Measurements from ENCODE around the gene SLC17A7.
"Not testable (repeated sequence)": the region's sequence is repeated elsewhere in the genome, so short reads cannot be mapped to it uniquely, and the experiment has no call there.

The SLC17A7 gene

GRCh38 chr19:49469828-49470614 is 28.7 kb upstream of the SLC17A7 start:
- DNase-seq (ENCODE audit: low read depth), result no peak

DNA sequence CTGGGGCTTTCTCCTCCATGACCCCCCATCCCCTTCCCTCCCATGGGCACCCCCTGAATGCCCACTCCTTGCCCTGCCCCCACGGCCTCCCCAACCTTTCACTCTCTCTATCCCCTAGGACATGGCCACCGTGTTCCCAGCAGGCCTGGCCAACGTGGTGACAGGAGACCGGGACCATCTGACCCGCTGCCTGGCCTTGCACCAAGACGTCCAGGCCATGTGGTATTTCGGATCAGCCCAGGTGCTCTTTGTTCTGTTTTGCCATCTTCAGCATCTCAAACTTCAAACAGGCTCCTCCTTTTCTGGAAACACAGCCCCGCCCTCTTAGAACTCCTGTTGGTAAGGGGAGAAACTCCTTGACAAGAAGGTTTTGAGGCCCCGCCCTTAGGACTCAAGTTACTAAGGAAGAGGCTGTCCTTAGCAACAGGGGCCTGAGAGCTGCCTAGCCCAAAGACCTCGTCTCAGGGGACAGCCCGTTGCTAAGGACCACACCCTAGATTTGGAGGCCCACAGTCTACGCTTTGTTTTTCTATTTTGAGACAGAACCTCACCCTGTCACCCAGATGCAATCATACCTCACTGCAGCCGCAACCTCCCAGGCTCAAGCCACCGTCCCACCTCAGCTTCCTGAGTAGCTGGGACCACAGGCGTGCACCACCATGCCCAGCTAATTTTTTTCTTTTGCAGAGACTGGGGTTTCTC is 27.6 kb upstream of the SLC17A7 start:
- peak; percentile 85 for DNase-seq (ENCODE audit: low read depth)

GRCh38 chr19:49468199-49468598 is 26.9 kb upstream of the SLC17A7 start:
- DNase-seq (ENCODE audit: low read depth), result no peak

GRCh38 chr19:49465371-49465770 is 24.0 kb upstream of the SLC17A7 start:
- DNase-seq (ENCODE audit: low read depth), result no peak

- no peak for DNase-seq (ENCODE audit: low read depth)
Measured at GRCh38 chr19:49463960-49464740, 22.8 kb upstream of the SLC17A7 start.

- DNase-seq (ENCODE audit: low read depth), result no peak
Measured at GRCh38 chr19:49462492-49462891, 21.2 kb upstream of the SLC17A7 start.

DNA sequence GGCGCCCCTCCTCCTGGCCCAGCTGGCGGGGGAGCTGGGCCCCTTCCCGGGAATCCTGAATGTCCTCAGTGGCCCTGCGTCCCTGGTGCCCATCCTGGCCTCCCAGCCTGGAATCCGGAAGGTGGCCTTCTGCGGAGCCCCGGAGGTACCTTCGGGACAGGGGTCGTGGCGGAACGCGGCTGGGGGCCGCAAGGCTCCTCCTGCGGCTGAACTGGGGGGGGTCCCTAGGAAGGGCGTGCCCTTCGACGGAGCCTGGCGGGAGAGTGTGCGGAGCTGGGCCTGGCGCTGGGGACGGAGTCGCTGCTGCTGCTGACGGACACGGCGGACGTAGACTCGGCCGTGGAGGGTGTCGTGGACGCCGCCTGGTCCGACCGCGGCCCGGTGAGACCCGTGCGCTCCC is 20.3 kb upstream of the SLC17A7 start:
- no peak for DNase-seq (ENCODE audit: low read depth)

DNA sequence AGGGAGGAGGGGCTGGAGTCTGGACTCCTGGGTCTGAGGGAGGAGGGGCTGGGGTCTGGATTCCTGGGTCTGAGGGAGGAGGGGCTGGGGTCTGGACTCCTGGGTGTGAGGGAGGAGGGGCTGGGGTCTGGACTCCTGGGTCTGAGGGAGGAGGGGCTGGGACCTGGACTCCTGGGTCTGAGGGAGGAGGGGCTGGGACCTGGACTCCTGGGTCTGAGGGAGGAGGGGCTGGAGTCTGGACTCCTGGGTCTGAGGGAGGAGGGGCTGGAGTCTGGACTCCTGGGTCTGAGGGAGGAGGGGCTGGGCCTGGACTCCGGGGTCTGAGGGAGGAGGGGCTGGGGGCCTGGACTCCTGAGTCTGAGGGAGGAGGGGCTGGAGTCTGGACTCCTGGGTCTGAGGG is 19.8 kb upstream of the SLC17A7 start:
- not testable (repeated sequence) for DNase-seq (ENCODE audit: low read depth)

DNA sequence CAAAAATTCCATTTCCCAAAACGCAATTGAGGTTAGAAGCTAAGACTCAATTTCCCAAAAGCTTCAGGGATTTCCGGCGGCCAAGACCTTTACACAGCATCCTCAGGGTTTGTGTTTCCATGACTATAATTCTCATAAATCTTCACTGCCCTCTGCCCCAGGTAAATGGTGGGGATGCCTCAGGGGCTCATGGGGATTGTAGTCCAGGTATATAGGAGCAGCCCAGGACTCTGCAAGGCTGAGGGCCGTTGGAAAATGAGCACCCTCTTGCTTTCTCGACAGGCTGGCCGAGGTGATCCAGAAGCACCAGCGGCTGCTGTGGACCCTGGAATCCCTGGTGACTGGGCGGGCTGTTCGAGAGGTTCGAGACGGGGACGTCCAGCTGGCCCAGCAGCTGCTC is 18.1 kb upstream of the SLC17A7 start:
- no peak for DNase-seq (ENCODE audit: low read depth)

- no peak for DNase-seq (ENCODE audit: low read depth)
Measured at GRCh38 chr19:49458567-49458903, 17.2 kb upstream of the SLC17A7 start.

DNA sequence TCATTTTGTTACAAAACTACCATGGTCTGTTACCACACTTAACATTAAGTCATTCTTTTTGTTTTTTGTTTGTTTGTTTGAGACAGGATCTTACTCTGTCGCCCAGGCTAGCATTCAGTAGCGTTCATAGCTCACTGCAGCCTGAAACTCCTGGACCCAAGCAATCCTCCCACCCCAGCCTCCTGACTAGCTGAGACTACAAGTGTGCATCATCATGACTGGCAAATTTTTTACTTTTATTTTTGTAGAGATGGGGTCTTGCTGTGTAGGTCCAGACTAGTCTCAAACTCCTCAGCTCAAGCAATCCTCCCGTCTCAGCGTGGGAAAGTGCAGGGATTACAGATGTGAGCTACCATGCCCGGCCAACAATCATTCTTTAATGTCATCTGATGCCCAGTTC is 15.0 kb upstream of the SLC17A7 start:
- DNase-seq (ENCODE audit: low read depth), result no peak

GRCh38 chr19:49455773-49456172 is 14.4 kb upstream of the SLC17A7 start:
- no peak for DNase-seq (ENCODE audit: low read depth)

DNA sequence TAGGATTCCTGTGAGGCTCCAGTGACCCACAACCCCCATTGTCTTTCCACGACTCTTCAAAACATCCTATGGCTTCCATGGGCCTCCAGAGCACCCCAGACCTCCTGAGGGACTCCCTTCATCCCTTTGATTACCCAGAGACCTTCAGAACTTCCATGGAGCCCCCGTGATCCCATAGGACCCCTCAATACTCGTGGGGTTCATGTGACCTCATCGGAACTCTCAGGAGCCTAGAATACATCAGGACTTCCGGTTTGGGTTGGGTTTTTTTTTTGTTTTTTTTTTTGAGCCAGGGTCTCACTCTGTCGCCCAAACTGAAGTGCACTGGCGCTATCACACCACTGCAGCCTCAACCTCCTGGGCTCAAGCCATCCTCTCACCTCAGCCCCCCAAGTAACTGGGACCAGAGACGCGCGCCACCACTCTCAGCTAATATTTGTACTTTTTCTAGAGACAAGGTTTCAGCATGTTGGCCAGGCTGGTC is 12.5 kb upstream of the SLC17A7 start:
- no peak for DNase-seq (ENCODE audit: low read depth)

- peak; percentile 97 for DNase-seq (ENCODE audit: low read depth)
Measured at GRCh38 chr19:49453013-49453756, 11.9 kb upstream of the SLC17A7 start, which contains the start of gene ALDH16A1. ALDH16A1 (plus strand) TSS chr19:49453225; CDS start chr19:49453332, 107 bp downstream.

- peak; percentile 99 for DNase-seq (ENCODE audit: low read depth)
Measured at GRCh38 chr19:49451430-49452181, 10.3 kb upstream of the SLC17A7 start, which contains the start of gene PIH1D1. PIH1D1 (minus strand) TSS chr19:49451814; CDS start chr19:49451574, 240 bp downstream.

- no peak for DNase-seq (ENCODE audit: low read depth)
Measured at GRCh38 chr19:49450405-49450804, 9.1 kb upstream of the SLC17A7 start.

DNA sequence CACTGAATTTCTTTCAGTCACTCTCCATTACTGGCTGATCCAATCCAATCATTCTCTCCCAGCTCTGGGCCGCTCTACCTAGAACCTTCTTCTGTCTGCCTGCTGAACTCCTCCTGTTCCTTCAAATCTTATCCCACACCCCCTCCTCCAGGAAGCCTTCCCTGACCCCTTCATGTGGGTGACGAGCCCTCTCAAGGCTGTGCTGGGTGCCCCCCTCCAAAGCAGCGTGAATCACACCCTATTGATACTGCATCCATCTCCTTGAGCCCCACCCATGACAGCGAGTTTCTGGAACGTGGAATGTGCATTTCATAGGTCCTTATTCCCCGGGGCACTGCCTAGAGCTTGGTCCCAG is 7.1 kb upstream of the SLC17A7 start:
- no peak for DNase-seq (ENCODE audit: low read depth)

GRCh38 chr19:49447485-49448431 is 6.4 kb upstream of the SLC17A7 start:
- DNase-seq (ENCODE audit: low read depth), result no peak

GRCh38 chr19:49445997-49446396 is 4.7 kb upstream of the SLC17A7 start:
- no peak for DNase-seq (ENCODE audit: low read depth)

All from stromal cell of bone marrow (primary cell).